T-helper 2 cell treated with Interferon-gamma antibody and Interleukin-4, amounts not matched to agents 5 μg/mL and 100 μg/mL, for 36 hours (primary cell): ENCODE results near the gene SRRM4.
"Not testable (repeated sequence)": the region's sequence is repeated elsewhere in the genome, so short reads cannot be mapped to it uniquely, and the experiment has no call there.

Source experiments
- DNase-seq: peaks from one replicate; pipeline ENCODE4 v3.0.0; 2021; ENCODE audit warnings: low spot score
- H3K27ac Mint-ChIP-seq: one replicate; pipeline ENCODE4 v1.8.0; 2021; ENCODE audit warnings: mild to moderate bottlenecking, mixed read lengths
- H3K27me3 Mint-ChIP-seq: one replicate; pipeline ENCODE4 v1.8.0; 2021; ENCODE audit warnings: low read depth, mixed read lengths
- H3K36me3 Mint-ChIP-seq: one replicate; pipeline ENCODE4 v1.8.0; 2021; ENCODE audit warnings: low read depth, mixed read lengths
- H3K4me1 Mint-ChIP-seq: one replicate; pipeline ENCODE4 v1.8.0; 2021; ENCODE audit warnings: low read depth, mixed read lengths
- H3K4me3 Mint-ChIP-seq: one replicate; pipeline ENCODE4 v1.8.0; 2022; ENCODE audit warnings: mild to moderate bottlenecking, moderate library complexity, mixed read lengths
- H3K9me3 Mint-ChIP-seq: one replicate; pipeline ENCODE4 v1.8.0; 2021; ENCODE audit warnings: mixed read lengths

SRRM4 gene

GRCh38 chr12:119096429-119097202 is 115.3 kb downstream of the SRRM4 start:
- H3K27me3 Mint-ChIP-seq: no peaks in the 10 kb centered on the region
- peaks cover 20% of the 10 kb centered on the region for H3K9me3 Mint-ChIP-seq
- H3K27ac Mint-ChIP-seq: no peak overlapping the region
- no peak for DNase-seq
- no peaks in the 10 kb centered on the region for H3K36me3 Mint-ChIP-seq
- no peak overlapping the region for H3K4me3 Mint-ChIP-seq
- no peaks in the 10 kb centered on the region for H3K4me1 Mint-ChIP-seq

DNA sequence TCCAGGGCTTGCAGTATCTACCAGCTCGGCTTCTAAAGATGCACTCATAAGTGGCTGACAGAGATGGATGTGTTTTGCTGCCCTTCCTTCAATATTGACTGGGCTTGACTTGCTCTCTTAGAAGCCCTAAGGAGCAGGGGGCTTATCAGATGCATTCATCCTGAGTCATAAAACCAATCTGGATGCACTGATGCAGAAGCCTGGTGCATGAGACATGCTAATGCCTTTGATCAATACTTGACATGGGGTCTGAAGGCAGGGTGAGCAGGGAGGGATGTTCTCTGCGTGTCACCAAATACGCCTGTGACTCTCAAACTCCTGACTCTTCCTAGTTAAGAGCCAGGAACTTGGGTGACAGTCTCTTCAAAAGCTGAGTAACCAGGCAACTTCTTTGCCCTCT is 119.6 kb downstream of the SRRM4 start:
- Mint-ChIP-seq H3K4me1 (no peaks in the 10 kb centered on the region), H3K27ac (no peak overlapping the region), H3K4me3 (no peak overlapping the region), H3K36me3 (no peaks in the 10 kb centered on the region), H3K27me3 (no peaks in the 10 kb centered on the region), H3K9me3 (peaks cover 20% of the 10 kb centered on the region)
- DNase-seq: no peak

DNA sequence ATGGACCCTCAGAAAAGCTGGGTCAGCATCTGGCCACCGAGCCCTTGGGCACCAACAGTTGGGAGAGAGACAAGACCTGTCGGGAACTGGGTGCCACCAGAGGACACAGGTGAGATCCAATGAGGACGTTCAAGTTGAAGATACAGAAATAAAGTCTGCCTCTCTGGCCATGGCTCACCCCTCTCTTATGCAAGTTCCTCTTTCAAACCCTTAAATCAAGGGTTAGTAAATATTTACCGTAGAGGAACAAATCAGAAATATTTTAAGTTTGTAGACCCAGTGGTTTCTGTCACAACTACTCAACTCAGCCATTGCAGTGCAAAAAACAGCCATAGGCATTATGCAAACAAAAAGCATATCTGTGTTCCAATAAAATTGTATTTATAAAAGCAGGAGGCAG is 120.9 kb downstream of the SRRM4 start:
- Mint-ChIP-seq H3K27me3 (no peaks in the 10 kb centered on the region), H3K4me3 (no peak overlapping the region), H3K36me3 (no peaks in the 10 kb centered on the region), H3K27ac (no peak overlapping the region), H3K4me1 (no peaks in the 10 kb centered on the region), H3K9me3 (peaks cover 20% of the 10 kb centered on the region)
- no peak for DNase-seq

- Mint-ChIP-seq H3K36me3 (no peaks in the 10 kb centered on the region), H3K27ac (no peak overlapping the region), H3K4me3 (no peak overlapping the region), H3K27me3 (no peaks in the 10 kb centered on the region), H3K9me3 (peaks cover 17% of the 10 kb centered on the region), H3K4me1 (no peaks in the 10 kb centered on the region)
- DNase-seq: no peak
These were observed 121.4 kb downstream of the SRRM4 start for GRCh38 chr12:119102714-119103113.

- not testable (repeated sequence) for H3K9me3 Mint-ChIP-seq, H3K4me3 Mint-ChIP-seq
These were observed 123.6 kb downstream of the SRRM4 start for GRCh38 chr12:119104969-119105368.

GRCh38 chr12:119113496-119113986 is 132.2 kb downstream of the SRRM4 start:
- no peaks in the 10 kb centered on the region for H3K9me3 Mint-ChIP-seq

More at GRCh38 chr12:119104969-119105368, 123.6 kb downstream of the SRRM4 start:
- not testable (repeated sequence) for H3K4me1 Mint-ChIP-seq, H3K36me3 Mint-ChIP-seq, H3K27me3 Mint-ChIP-seq, H3K27ac Mint-ChIP-seq, DNase-seq

GRCh38 chr12:119114294-119114693 is 133.0 kb downstream of the SRRM4 start:
- Mint-ChIP-seq H3K27ac (no peak overlapping the region), H3K36me3 (no peaks in the 10 kb centered on the region), H3K4me3 (no peak overlapping the region), H3K4me1 (no peaks in the 10 kb centered on the region), H3K9me3 (no peaks in the 10 kb centered on the region), H3K27me3 (no peaks in the 10 kb centered on the region)
- no peak for DNase-seq

More at GRCh38 chr12:119113496-119113986, 132.2 kb downstream of the SRRM4 start:
- Mint-ChIP-seq H3K27ac (no peak overlapping the region), H3K4me3 (no peak overlapping the region), H3K4me1 (no peaks in the 10 kb centered on the region), H3K36me3 (no peaks in the 10 kb centered on the region), H3K27me3 (no peaks in the 10 kb centered on the region)
- no peak for DNase-seq

DNA sequence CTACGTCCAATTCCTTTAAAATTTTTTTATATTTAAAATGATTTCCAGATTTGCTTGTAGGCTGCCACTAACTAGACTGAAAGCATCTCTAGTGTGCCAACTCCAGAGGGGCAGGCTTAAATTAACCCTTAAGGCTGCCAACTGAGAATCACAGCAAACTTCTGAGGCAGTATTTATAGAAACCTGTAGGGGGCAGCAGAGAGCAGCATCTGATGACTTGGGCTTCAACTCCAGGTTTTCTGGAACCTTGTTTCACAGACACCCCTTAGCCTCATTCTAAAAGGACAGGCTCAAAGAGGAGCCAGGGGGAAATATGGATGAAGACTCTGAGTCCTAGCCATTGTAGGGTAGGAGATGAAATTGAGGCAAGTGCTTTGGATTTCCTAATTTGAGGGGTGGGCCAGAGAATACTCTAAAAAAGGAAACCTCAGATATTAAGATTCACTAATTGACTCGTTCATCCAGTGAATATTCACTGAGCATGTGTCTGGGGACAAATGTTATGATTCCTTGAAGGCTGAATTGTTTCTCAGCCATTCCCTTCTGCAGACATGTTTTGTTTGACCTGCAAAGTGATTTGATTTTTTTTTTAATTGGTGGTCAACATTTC is 134.1 kb downstream of the SRRM4 start:
- no peaks in the 10 kb centered on the region for H3K4me1 Mint-ChIP-seq
- H3K27ac Mint-ChIP-seq: no peak overlapping the region
- H3K4me3 Mint-ChIP-seq: no peak overlapping the region
- no peaks in the 10 kb centered on the region for H3K27me3 Mint-ChIP-seq
- no peaks in the 10 kb centered on the region for H3K36me3 Mint-ChIP-seq
- no peaks in the 10 kb centered on the region for H3K9me3 Mint-ChIP-seq
- no peak for DNase-seq

GRCh38 chr12:119117936-119118335 is 136.6 kb downstream of the SRRM4 start:
- Mint-ChIP-seq H3K9me3 (no peaks in the 10 kb centered on the region), H3K36me3 (no peaks in the 10 kb centered on the region), H3K27ac (no peak overlapping the region)

GRCh38 chr12:119118625-119119024 is 137.3 kb downstream of the SRRM4 start:
- Mint-ChIP-seq H3K4me1 (no peaks in the 10 kb centered on the region), H3K9me3 (no peaks in the 10 kb centered on the region), H3K4me3 (no peak overlapping the region), H3K36me3 (no peaks in the 10 kb centered on the region), H3K27ac (no peak overlapping the region), H3K27me3 (peaks cover 2% of the 10 kb centered on the region)
- DNase-seq: no peak

More at GRCh38 chr12:119117936-119118335, 136.6 kb downstream of the SRRM4 start:
- Mint-ChIP-seq H3K4me1 (no peaks in the 10 kb centered on the region), H3K4me3 (no peak overlapping the region), H3K27me3 (peaks cover 2% of the 10 kb centered on the region)
- no peak for DNase-seq

DNA sequence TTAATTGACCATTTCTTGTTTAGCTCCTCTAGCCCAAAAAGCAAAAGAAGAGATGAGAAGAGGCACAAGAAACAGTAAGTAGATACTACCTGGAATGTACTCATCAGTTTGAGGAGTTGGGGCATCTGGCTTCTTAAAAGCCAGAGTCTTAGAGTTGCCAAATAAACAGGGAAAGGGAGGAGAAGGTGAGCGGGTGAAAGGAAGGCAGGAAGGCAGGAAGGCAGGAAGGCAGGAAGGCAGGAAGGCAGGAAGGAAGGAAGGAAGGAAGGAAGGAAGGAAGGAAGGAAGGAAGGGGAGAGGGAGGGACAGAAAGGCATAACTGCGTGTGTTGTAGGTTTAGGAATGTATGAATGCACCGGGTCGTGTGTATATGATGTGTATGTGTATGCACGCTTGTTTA is 140.7 kb downstream of the SRRM4 start:
- Mint-ChIP-seq H3K27ac (no peak overlapping the region), H3K4me1 (no peaks in the 10 kb centered on the region), H3K9me3 (no peaks in the 10 kb centered on the region), H3K4me3 (no peak overlapping the region), H3K36me3 (no peaks in the 10 kb centered on the region), H3K27me3 (peaks cover 2% of the 10 kb centered on the region)
- DNase-seq: no peak

GRCh38 chr12:119122751-119123150 is 141.4 kb downstream of the SRRM4 start:
- DNase-seq: no peak
- Mint-ChIP-seq H3K4me3 (no peak overlapping the region), H3K4me1 (no peaks in the 10 kb centered on the region), H3K36me3 (no peaks in the 10 kb centered on the region), H3K27me3 (peaks cover 2% of the 10 kb centered on the region), H3K27ac (no peak overlapping the region), H3K9me3 (no peaks in the 10 kb centered on the region)

DNA sequence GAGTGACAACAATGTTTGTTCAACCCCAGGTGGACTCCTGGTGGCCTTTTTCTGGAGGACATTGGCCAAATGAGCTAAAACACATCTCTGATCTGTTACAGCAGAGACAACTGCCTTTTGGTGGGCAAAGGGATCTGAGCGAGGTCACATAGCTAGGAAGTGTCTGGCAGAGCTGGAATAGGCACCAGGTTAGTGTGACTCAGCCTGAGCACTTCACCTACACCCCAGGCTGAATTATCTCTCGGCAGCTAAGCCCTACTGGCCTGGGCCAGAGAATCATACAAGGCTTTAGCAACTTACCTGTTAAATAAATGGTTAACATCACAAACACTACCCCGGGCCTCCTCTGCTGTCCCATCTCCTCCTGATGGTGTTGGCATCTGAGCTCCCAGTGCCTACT is 147.2 kb downstream of the SRRM4 start:
- H3K27ac Mint-ChIP-seq: no peak overlapping the region
- H3K9me3 Mint-ChIP-seq: peaks cover 13% of the 10 kb centered on the region
- no peak for DNase-seq
- H3K4me1 Mint-ChIP-seq: no peaks in the 10 kb centered on the region
- H3K4me3 Mint-ChIP-seq: no peak overlapping the region
- H3K36me3 Mint-ChIP-seq: no peaks in the 10 kb centered on the region
- H3K27me3 Mint-ChIP-seq: no peaks in the 10 kb centered on the region

- Mint-ChIP-seq H3K27ac (no peak overlapping the region), H3K4me1 (no peaks in the 10 kb centered on the region), H3K9me3 (peaks cover 16% of the 10 kb centered on the region), H3K27me3 (no peaks in the 10 kb centered on the region), H3K4me3 (no peak overlapping the region), H3K36me3 (no peaks in the 10 kb centered on the region)
- no peak for DNase-seq
These were observed 148.6 kb downstream of the SRRM4 start for GRCh38 chr12:119129827-119130434.
